ENCODE data around the gene MRPL49. TPM values are rescaled to one million over a fixed set of nuclear protein-coding genes. Genes with fewer than 3 reads are reported as not detected.

The MRPL49 gene
- total and polyA plus RNA-seq, 2 of the 13 experiments (the other 11 are each of a cell fraction or from before 2014, with no cell fraction given), result 39.2 to 53.3 TPM

GRCh38 chr11:65121865-65122696 lies at the start of gene MRPL49, which contains the start of gene FAU (continued):
- TF ChIP-seq AKNA (CRISPR knock-in tag; IDR thresholded peaks at IDR 0.05; ENCODE audit: borderline replicate concordance), result no peak
- TF ChIP-seq KDM4B (CRISPR knock-in tag; IDR thresholded peaks at IDR 0.05), result 0 out of 2 replicates have a peak, but pooled peaks have one; percentile 64
- no peak for TF ChIP-seq ZNF770 (CRISPR knock-in tag; IDR thresholded peaks at IDR 0.05)
- peak; percentile 44; the same call in 1 of the 2 replicates for TF ChIP-seq RXRB (CRISPR knock-in tag; IDR thresholded peaks at IDR 0.05; ENCODE audit: borderline replicate concordance)
- peak; percentile 80; the same call in 1 of the 2 replicates for TF ChIP-seq E2F1 (CRISPR knock-in tag; IDR thresholded peaks at IDR 0.05)
- no peak for TF ChIP-seq RBAK (CRISPR knock-in tag; IDR thresholded peaks at IDR 0.05)
- TF ChIP-seq NKX3-1 (CRISPR knock-in tag; IDR thresholded peaks at IDR 0.05), result no peak
- TF ChIP-seq HMGA1 (CRISPR knock-in tag; conservative IDR thresholded peaks at IDR 0.05), result no peak
- TF ChIP-seq KLF15 (CRISPR knock-in tag; IDR thresholded peaks at IDR 0.05; ENCODE audit: borderline replicate concordance), result peak; percentile 60; the same call in 1 of the 2 replicates
- peak; percentile 55; the same call in 1 of the 2 replicates for TF ChIP-seq ZNF775 (CRISPR knock-in tag; IDR thresholded peaks at IDR 0.05; ENCODE audit: borderline replicate concordance)
- TF ChIP-seq ONECUT2 (CRISPR knock-in tag; IDR thresholded peaks at IDR 0.05), result no peak
- peak; percentile 85; the same call in 1 of the 2 replicates for TF ChIP-seq ZNF558 (CRISPR knock-in tag; IDR thresholded peaks at IDR 0.05; ENCODE audit: borderline replicate concordance)
- 0 out of 2 replicates have a peak, but pooled peaks have one; percentile 5 for TF ChIP-seq NR1H2 (CRISPR knock-in tag; IDR thresholded peaks at IDR 0.05; ENCODE audit: borderline replicate concordance, low read depth)
- no peak for TF ChIP-seq MZF1 (CRISPR knock-in tag; IDR thresholded peaks at IDR 0.05; ENCODE audit: borderline replicate concordance)
- peak; percentile 89 for TF ChIP-seq HDAC1 (CRISPR knock-in tag; IDR thresholded peaks at IDR 0.05)
- peak; percentile 13; the same call in 1 of the 2 replicates for TF ChIP-seq BHLHE40 (IDR thresholded peaks at IDR 0.05; ENCODE audit: low read length)
- peak; percentile 82; the same call in 1 of the 2 replicates for TF ChIP-seq ZNF589 (CRISPR knock-in tag; conservative IDR thresholded peaks at IDR 0.05)
- no peak for TF ChIP-seq ZNF879 (CRISPR knock-in tag; IDR thresholded peaks at IDR 0.05)
- TF ChIP-seq ZNF180 (CRISPR knock-in tag; IDR thresholded peaks at IDR 0.05; ENCODE audit: borderline replicate concordance, low read depth), result no peak
- no peak for TF ChIP-seq SYNCRIP (IDR thresholded peaks at IDR 0.05; ENCODE audit: insufficient read depth, low read depth, low read length)
- TF ChIP-seq U2AF1 (optimal IDR thresholded peaks at IDR 0.05; ENCODE audit: low read depth, low read length), result no peak

All from HepG2 (cell line).